Measurements from ENCODE around the gene COX4I1.

The COX4I1 gene

GRCh38 chr16:85844169-85844481, 44.6 kb downstream of the COX4I1 start:
- DNase-seq = no peak

DNA sequence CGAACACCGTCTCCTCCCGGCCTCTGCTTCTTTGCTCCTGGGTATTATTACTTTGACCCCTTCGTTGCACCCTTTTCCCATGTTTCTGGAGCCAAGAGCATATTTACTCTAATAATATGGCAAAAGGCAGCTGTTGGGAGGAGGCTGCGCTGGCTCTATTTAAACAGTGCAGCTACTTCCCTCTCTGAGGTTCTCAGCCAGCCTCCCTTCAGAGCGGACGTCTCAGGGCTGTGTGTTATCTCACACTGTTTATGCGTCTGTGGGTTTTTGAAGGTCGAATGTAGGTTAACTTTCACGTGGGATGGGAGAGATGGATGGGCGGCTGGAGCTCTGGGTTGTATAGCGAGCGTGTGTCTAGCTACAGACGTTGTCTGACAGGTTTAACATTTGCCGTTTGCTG, 45.3 kb downstream of the COX4I1 start:
- no peak for DNase-seq

- no peak for DNase-seq
Observed at GRCh38 chr16:85845266-85845665, 45.8 kb downstream of the COX4I1 start.

DNA sequence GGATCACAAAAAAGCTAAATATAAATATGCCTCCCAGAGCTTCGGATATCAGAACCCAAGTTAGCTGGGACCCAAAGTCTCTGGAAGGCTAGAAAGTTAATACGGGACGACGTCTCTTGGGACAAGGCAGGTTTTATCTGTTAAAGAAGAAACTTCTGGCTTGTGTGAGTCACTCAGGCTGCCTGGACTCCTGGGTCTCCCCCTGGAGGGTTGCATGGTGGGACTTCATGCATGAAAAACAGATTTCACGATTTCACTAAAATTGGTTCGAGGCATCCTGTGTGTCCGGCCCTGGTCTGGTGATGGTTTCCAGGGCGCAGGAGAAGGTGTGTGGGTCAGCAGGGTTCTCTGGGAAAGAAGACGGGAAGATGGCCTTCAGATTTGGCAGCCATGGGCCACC, 47.0 kb downstream of the COX4I1 start:
- DNase-seq = no peak

DNA sequence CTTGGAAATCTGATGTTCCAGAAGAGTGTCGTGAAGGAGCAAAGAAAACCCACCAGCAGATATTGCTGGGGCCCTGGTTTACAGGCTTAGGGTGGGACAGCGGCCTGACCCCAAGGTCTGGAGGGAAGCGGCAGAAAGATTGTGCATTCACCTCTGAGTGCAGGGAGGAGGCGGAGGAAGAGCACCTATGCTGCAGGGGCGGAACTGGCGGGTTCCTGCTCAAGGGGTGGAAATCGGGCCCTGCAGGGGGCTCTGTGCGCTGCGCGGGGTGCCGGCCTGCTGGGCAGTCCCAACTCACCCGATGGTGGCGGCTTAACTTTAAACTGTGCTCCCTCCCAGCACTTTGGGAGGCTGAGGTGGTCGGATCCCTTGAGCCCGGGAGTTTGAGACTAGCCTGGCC, 47.5 kb downstream of the COX4I1 start:
- DNase-seq = no peak

DNA sequence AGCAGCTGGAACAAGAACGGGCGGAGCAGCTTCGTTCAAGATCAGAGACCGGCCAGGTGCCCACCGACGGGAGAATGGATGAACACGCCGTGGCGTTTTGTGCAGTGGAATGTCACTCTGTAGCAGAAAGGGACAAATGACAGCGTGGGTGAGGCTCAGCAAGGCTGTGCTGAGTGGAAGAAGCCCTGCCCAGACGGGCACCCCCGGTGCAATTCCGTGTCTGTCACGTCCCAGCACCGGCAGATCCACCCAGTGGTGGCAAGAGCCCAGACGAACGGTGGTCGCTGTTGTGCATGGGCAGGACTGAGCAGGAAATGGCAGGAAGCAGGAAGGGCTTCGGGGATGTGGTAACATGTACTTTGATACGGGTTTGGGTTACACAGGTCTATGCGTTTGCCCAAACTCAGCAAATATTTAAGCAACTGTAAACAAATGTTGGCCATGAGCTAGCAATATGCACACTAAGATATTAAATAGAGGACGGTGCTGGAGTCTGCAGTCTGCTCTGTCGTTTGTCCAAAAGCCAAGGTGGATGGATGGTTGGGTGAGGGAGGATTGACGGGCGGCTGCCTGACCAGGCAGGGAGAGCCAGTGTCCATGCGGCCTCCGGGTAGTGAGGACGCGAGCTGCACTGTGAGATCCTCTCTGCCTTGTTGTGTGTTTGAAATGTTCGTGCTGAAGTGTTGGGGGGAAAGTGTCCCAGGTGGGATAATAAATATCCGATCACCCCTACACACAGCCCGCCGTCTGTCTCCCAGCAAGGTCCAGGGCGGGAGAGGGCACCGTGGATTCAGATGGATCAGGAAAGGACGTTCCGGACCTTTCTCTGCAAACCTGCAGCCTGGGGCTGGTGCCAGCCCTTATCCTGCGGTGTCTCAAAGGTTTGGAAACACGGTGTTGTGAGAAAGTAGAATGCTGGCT, 48.4 kb downstream of the COX4I1 start:
- DNase-seq = no peak

DNA sequence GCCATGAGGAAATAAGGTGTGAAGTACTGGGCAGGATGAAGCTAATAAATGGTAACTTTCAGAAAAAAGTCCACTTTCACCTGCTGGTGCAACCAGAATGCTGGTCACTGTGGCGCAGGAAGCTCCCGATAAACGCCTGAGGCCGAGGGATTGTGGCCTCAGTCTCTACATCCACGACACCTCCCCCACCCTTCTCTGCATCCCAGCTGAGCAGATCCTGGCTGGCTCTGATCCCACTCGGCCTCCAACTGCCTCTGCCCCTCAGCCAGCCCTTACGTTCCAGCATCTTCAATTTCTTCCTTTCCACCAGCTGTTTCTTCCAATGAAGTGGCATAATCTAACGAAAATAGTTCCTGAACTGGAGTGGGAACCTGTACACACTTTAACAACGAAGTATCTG, 49.5 kb downstream of the COX4I1 start:
- no peak for DNase-seq

DNA sequence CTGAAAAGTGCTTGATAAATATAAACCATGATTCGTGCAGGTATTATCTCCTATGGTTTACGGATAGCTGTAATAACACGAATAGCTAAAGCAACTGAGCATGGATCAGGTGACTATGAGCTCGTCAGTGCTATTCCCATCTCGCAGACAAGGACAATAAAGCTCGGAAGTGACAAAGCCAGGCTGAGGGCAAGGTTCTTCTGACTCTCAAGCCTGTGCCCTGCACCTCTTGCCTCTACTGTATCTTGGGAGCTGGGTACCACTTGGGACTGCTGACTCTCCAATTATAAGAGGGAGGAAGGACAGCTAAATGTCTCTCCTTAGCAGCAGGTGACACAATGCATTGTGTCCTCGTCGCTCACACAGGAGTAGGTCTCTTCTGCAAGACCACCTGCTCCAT, 49.9 kb downstream of the COX4I1 start:
- no peak for DNase-seq

DNA sequence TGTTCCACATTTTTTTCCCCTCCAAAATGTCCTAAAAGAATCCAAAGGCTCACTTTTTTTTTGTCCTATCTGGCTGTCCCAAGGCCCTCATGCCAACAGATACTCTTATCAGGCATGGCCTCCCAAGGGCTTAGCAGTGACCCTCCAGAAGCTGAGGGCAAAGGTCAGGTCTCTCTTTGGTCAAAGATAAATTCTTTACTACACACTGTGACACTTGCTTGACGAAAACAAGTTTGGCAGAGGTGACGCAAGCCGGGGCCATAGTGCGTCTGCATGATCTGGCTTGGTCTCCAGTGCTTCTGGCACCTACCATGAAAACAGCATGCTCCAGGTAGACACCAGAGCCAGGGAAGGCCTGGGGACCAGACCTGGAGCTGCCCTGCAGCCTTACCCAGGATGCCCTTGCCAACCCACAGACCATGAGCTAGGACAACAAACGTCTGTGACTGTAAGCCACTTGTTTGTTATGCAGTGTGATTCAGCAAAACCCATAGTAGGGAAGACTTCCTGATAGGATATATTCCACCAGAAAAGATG, 50.9 kb downstream of the COX4I1 start:
- no peak for DNase-seq

- DNase-seq = no peak
Observed at GRCh38 chr16:85851034-85851785, 51.7 kb downstream of the COX4I1 start.

- no peak for DNase-seq
Observed at GRCh38 chr16:85853547-85854545, 54.4 kb downstream of the COX4I1 start.

DNA sequence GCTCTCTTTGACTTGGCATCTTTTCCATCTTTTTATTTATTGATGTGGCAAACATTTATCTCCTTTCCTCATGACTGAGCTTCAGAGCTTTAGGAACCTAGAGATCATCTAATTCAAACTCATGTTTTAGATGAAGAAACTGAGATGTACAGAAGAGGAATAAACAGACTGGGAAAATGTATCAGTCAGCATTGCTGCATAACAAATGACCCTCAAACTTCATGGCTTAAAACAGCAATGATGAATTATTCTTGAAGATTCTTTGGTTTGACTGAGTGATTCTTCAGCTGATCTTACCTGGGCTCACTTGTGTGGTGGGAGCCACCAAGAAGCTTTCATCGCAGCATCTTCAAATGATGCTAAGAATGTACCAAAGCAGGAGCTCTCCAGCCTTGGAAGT, 55.4 kb downstream of the COX4I1 start:
- no peak for DNase-seq

DNA sequence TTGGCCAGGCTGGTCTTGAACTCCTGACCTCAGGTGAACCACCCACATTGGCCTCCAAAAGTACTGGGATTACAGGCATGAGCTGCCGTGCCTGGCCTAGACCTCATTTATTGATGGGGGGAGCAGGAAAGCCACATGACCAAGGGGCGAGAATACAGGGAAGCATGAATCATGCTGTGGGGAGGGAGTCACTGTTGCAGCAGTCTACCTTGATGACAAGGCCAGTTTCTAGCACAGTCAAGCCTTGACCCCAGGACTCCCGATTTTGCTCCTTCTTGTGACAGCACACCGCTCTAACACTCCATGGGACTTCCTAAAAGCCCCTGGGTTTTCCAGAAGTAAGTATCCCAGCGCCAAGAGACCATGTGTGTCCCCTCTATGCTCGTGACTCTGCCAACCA, 56.6 kb downstream of the COX4I1 start:
- no peak for DNase-seq

DNA sequence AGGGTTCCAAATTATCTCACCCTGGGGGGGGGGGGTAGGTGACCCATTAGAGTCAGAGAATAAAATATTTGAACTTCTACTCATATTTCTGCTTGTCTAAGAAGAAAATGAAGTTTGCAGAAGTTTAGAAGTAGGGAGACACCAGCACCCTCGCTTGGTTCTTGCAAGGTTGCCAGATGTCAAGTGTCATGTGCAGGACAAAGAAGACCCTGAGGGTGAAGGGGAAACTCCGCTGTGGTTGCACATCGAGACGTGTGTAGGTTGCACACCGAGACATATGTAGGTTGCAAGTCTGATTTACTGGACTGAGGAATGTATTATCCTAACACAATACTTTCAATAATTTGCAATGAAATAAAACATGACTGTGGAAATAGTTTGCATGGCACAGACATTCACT, 57.1 kb downstream of the COX4I1 start:
- no peak for DNase-seq
